Measurements from ENCODE around the gene TOMM20L. TPM values are rescaled to one million over a fixed set of nuclear protein-coding genes. Genes with fewer than 3 reads are reported as not detected.

Gene TOMM20L
- total RNA-seq, 1 experiment from 2014 or later: not detected

DNA sequence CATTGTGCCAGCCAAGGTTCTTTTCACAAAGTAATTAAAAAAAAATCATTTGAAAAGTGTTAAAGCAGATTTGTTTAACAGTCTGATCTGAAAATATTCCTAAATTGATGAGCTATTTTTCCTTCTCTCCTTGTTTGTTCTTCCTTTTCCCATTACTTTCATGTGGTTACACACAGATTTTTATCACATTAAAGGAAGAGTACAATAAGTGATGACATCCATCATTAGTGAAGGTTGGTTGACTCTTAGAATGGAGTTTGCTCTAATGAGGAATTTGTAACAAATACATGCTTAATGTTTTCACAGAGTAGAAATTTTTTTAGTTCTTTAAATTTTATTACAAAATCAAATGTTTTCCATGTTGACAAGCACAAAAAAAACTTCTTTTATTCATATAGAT lies 18.9 kb upstream of the TOMM20L start:
- ChIA-PET POLR2A (no interaction called here), CTCF (no interaction called here), RAD21 (ENCODE audit: low non-redundant PET in 1 of 2, low total read pairs in 2 of 2, uncharacterized antibody in 2 of 2, unreplicated experiment in 2 of 2) (no interaction called here)
- no peak overlapping the region for H3K4me2 ChIP-seq (ENCODE audit: low read length)
- H3K27me3 ChIP-seq (ENCODE audit: insufficient read depth, low read length): no peaks in the 10 kb centered on the region
- H3K4me1 ChIP-seq (ENCODE audit: control insufficient read depth in 1 of 2, insufficient read depth in 2 of 2, low read length in 2 of 2): no peaks in the 10 kb centered on the region
- ATAC-seq (no peak), DNase-seq (ENCODE audit: low read depth, low spot score) (no peak)
- no peaks in the 10 kb centered on the region for H3K9me3 ChIP-seq (ENCODE audit: control insufficient read depth in 1 of 2, insufficient read depth in 1 of 2, low read depth in 1 of 2, low read length in 2 of 2)
- intact Hi-C loops (cut with micrococcal nuclease): no loop called here
- TF ChIP-seq JUND (IDR thresholded peaks at IDR 0.05) (no peak), ELF1 (IDR thresholded peaks at IDR 0.05; ENCODE audit: borderline replicate concordance, low read depth) (no peak)
- TF ChIP-seq, protein P1, sequence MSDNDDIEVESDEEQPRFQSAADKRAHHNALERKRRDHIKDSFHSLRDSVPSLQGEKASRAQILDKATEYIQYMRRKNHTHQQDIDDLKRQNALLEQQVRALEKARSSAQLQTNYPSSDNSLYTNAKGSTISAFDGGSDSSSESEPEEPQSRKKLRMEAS (IDR thresholded peaks at IDR 0.05): no peak
- no peaks in the 10 kb centered on the region for H3K9me2 ChIP-seq (ENCODE audit: insufficient read depth)
- no peaks in the 10 kb centered on the region; a peak in 1 of 4 replicates for H3K36me3 ChIP-seq (ENCODE audit: control insufficient read depth in 1 of 2, insufficient read depth in 2 of 2, low read length in 2 of 2)
- no peak overlapping the region for H3K4me3 ChIP-seq (replicated peaks in 1 of 2; ENCODE audit: low read depth in 1 of 2, low read length in 2 of 2)
- no peaks in the 10 kb centered on the region for H3K79me2 ChIP-seq (ENCODE audit: insufficient read depth, low read length)
- no peak overlapping the region for H3K9ac ChIP-seq (ENCODE audit: low read length)
- BruUV-seq (replicated peaks): no TSS peak
- no peaks in the 10 kb centered on the region for H4K20me1 ChIP-seq (ENCODE audit: insufficient read depth)
- H3K27ac ChIP-seq (ENCODE audit: low read depth, low read length): no peak overlapping the region
- no peak overlapping the region for H2AFZ ChIP-seq (ENCODE audit: low read depth, low read length, poor library complexity, severe bottlenecking)

DNA sequence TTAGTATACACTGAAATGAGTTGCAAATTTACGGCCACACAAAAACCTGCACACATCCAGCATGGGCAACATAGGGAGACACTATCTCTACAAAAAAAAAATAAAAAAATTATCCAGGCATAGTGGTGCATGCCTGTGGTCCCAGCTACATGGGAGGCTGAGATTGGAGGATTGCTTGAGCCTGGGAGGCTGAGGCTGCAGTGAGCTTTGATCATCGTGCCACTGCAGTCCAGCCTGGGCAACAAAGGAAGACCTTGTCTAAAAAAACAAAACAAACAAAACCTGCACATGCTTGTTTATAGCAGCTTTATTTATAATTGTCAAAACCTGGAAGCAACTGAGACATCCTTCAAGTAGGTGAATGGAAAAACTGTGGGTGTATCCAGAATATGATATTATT lies 4.9 kb upstream of the TOMM20L start:
- Histone ChIP-seq H3K4me1 (ENCODE audit: control insufficient read depth in 1 of 2, insufficient read depth in 2 of 2, low read length in 2 of 2) (peaks cover 0 to 8% of the 10 kb centered on the region in 2 experiments; a peak in 2 of 4 replicates), H3K27ac (ENCODE audit: low read depth, low read length) (no peak overlapping the region), H3K27me3 (ENCODE audit: insufficient read depth, low read length) (no peaks in the 10 kb centered on the region), H3K79me2 (ENCODE audit: insufficient read depth, low read length) (no peaks in the 10 kb centered on the region), H3K4me2 (ENCODE audit: low read length) (no peak overlapping the region), H2AFZ (ENCODE audit: low read depth, low read length, poor library complexity, severe bottlenecking) (no peak overlapping the region), H3K4me3 (replicated peaks in 1 of 2; ENCODE audit: low read depth in 1 of 2, low read length in 2 of 2) (no peak overlapping the region), H3K9me3 (ENCODE audit: control insufficient read depth in 1 of 2, insufficient read depth in 1 of 2, low read depth in 1 of 2, low read length in 2 of 2) (no peaks in the 10 kb centered on the region), H3K36me3 (ENCODE audit: control insufficient read depth in 1 of 2, insufficient read depth in 2 of 2, low read length in 2 of 2) (no peaks in the 10 kb centered on the region), H4K20me1 (ENCODE audit: insufficient read depth) (no peaks in the 10 kb centered on the region), H3K9ac (ENCODE audit: low read length) (no peak overlapping the region), H3K9me2 (ENCODE audit: insufficient read depth) (no peaks in the 10 kb centered on the region)
- POLR2A ChIA-PET: no interaction called here
- CTCF ChIA-PET: no interaction called here
- BruUV-seq (replicated peaks): no TSS peak
- TF ChIP-seq EZH2 (IDR thresholded peaks at IDR 0.05): no peak
- no peak for TF ChIP-seq EZH2phosphoT487 (IDR thresholded peaks at IDR 0.05; ENCODE audit: borderline replicate concordance)
- TF ChIP-seq, protein P2, sequence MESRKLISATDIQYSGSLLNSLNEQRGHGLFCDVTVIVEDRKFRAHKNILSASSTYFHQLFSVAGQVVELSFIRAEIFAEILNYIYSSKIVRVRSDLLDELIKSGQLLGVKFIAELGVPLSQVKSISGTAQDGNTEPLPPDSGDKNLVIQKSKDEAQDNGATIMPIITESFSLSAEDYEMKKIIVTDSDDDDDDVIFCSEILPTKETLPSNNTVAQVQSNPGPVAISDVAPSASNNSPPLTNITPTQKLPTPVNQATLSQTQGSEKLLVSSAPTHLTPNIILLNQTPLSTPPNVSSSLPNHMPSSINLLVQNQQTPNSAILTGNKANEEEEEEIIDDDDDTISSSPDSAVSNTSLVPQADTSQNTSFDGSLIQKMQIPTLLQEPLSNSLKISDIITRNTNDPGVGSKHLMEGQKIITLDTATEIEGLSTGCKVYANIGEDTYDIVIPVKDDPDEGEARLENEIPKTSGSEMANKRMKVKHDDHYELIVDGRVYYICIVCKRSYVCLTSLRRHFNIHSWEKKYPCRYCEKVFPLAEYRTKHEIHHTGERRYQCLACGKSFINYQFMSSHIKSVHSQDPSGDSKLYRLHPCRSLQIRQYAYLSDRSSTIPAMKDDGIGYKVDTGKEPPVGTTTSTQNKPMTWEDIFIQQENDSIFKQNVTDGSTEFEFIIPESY (IDR thresholded peaks at IDR 0.05; ENCODE audit: extremely low read depth, insufficient replicate concordance, low read length): no peak
- TF ChIP-seq POLR2AphosphoS5 (IDR thresholded peaks at IDR 0.05; ENCODE audit: low read depth, low read length): no peak
- no peak for TF ChIP-seq ZNF274 (IDR thresholded peaks at IDR 0.05; ENCODE audit: low read depth, low read length)
- TF ChIP-seq ZFX (IDR thresholded peaks at IDR 0.05): no peak
- TF ChIP-seq JUND (IDR thresholded peaks at IDR 0.05): no peak
- no peak for TF ChIP-seq CEBPB (IDR thresholded peaks at IDR 0.05; ENCODE audit: low read depth)
- TF ChIP-seq, protein P3, sequence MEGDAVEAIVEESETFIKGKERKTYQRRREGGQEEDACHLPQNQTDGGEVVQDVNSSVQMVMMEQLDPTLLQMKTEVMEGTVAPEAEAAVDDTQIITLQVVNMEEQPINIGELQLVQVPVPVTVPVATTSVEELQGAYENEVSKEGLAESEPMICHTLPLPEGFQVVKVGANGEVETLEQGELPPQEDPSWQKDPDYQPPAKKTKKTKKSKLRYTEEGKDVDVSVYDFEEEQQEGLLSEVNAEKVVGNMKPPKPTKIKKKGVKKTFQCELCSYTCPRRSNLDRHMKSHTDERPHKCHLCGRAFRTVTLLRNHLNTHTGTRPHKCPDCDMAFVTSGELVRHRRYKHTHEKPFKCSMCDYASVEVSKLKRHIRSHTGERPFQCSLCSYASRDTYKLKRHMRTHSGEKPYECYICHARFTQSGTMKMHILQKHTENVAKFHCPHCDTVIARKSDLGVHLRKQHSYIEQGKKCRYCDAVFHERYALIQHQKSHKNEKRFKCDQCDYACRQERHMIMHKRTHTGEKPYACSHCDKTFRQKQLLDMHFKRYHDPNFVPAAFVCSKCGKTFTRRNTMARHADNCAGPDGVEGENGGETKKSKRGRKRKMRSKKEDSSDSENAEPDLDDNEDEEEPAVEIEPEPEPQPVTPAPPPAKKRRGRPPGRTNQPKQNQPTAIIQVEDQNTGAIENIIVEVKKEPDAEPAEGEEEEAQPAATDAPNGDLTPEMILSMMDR (IDR thresholded peaks at IDR 0.05 in 2 of 3, conservative IDR thresholded peaks at IDR 0.05 in 1 of 3; ENCODE audit: borderline replicate concordance in 1 of 3, insufficient read depth in 1 of 3, low read depth in 2 of 3, low read length in 2 of 3): no peak
- no peak for TF ChIP-seq TCF7L2 (IDR thresholded peaks at IDR 0.05; ENCODE audit: borderline replicate concordance, extremely low read depth, insufficient read depth, insufficient read length)
- TF ChIP-seq, protein P4, sequence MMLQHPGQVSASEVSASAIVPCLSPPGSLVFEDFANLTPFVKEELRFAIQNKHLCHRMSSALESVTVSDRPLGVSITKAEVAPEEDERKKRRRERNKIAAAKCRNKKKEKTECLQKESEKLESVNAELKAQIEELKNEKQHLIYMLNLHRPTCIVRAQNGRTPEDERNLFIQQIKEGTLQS (IDR thresholded peaks at IDR 0.05): no peak
- TF ChIP-seq SRF (IDR thresholded peaks at IDR 0.05; ENCODE audit: low read depth): no peak
- no peak for TF ChIP-seq SIN3A (IDR thresholded peaks at IDR 0.05; ENCODE audit: low read depth)
- intact Hi-C loops (cut with micrococcal nuclease): no loop called here
- RAD21 ChIA-PET (ENCODE audit: low non-redundant PET in 1 of 2, low total read pairs in 2 of 2, uncharacterized antibody in 2 of 2, unreplicated experiment in 2 of 2): no interaction called here
- DNase-seq (ENCODE audit: low read depth, low spot score) (no peak), ATAC-seq (no peak)

All from HCT116 (cell line).